ENCODE data around the gene ADAP1.

DNA sequence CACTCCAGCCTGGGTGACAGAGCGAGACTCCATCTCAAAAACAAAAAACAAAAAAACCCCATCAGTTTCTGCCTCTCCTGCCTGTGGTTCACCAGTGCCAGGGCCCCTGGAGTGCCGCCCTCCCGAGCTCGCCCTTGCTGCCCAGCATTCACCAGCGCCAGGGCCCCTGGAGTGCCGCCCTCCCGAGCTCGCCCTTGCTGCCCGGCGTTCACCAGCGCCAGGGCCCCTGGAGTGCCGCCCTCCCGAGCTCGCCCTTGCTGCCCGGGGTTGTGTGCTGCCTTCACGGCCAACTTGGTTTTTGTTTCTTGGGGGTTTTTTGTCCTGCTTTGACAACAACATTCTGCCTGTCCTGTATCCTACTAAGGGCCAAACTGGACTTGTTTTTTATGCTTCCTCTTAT, 91.4 kb downstream of the ADAP1 start:
- TF ChIP-seq, protein P1, sequence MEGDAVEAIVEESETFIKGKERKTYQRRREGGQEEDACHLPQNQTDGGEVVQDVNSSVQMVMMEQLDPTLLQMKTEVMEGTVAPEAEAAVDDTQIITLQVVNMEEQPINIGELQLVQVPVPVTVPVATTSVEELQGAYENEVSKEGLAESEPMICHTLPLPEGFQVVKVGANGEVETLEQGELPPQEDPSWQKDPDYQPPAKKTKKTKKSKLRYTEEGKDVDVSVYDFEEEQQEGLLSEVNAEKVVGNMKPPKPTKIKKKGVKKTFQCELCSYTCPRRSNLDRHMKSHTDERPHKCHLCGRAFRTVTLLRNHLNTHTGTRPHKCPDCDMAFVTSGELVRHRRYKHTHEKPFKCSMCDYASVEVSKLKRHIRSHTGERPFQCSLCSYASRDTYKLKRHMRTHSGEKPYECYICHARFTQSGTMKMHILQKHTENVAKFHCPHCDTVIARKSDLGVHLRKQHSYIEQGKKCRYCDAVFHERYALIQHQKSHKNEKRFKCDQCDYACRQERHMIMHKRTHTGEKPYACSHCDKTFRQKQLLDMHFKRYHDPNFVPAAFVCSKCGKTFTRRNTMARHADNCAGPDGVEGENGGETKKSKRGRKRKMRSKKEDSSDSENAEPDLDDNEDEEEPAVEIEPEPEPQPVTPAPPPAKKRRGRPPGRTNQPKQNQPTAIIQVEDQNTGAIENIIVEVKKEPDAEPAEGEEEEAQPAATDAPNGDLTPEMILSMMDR (IDR thresholded peaks at IDR 0.05), result no peak
- TF ChIP-seq EP300 (IDR thresholded peaks at IDR 0.05), result no peak

All from gastroesophageal sphincter (tissue), 3 donors.